Left forelimb (tissue), 1 donor: ENCODE results near the gene RBPMS2.

ENCODE experiments used
- DNase-seq: peaks from one replicate; pipeline ENCODE4 v3.0.0-alpha.2; 2018; ENCODE audit warnings: low spot score

RBPMS2 gene

GRCh38 chr15:64782751-64783150 lies 7.4 kb upstream of the RBPMS2 start:
- no peak for DNase-seq

GRCh38 chr15:64781299-64781698 lies 5.9 kb upstream of the RBPMS2 start:
- DNase-seq: no peak

- DNase-seq: no peak
These were observed 5.3 kb upstream of the RBPMS2 start for GRCh38 chr15:64780600-64781156.

GRCh38 chr15:64779630-64780029 lies 4.2 kb upstream of the RBPMS2 start:
- no peak for DNase-seq

GRCh38 chr15:64779024-64779423 lies 3.6 kb upstream of the RBPMS2 start:
- DNase-seq: no peak

- DNase-seq: no peak
These were observed 1.0 kb upstream of the RBPMS2 start for GRCh38 chr15:64776402-64776786.

- peak; percentile 72 for DNase-seq
These were observed 528 bp downstream of the RBPMS2 start for GRCh38 chr15:64774629-64775493.

GRCh38 chr15:64774037-64774628 lies 1.3 kb downstream of the RBPMS2 start:
- no peak for DNase-seq

GRCh38 chr15:64773606-64774005 lies 1.8 kb downstream of the RBPMS2 start:
- DNase-seq: no peak

GRCh38 chr15:64772964-64773363 lies 2.4 kb downstream of the RBPMS2 start:
- no peak for DNase-seq

GRCh38 chr15:64772488-64772887 lies 2.9 kb downstream of the RBPMS2 start:
- DNase-seq: no peak

GRCh38 chr15:64770626-64771025 lies 4.8 kb downstream of the RBPMS2 start:
- DNase-seq: no peak

- no peak for DNase-seq
These were observed 8.2 kb downstream of the RBPMS2 start for GRCh38 chr15:64767203-64767602.

GRCh38 chr15:64766058-64766457 lies 9.3 kb downstream of the RBPMS2 start:
- DNase-seq: no peak

- no peak for DNase-seq
These were observed 11.5 kb downstream of the RBPMS2 start for GRCh38 chr15:64763874-64764273.

GRCh38 chr15:64763462-64763861 lies 11.9 kb downstream of the RBPMS2 start:
- DNase-seq: no peak

GRCh38 chr15:64763021-64763420 lies 12.4 kb downstream of the RBPMS2 start:
- DNase-seq: no peak

GRCh38 chr15:64762546-64762945 lies 12.8 kb downstream of the RBPMS2 start:
- no peak for DNase-seq

GRCh38 chr15:64761156-64761555 lies 14.2 kb downstream of the RBPMS2 start:
- no peak for DNase-seq

GRCh38 chr15:64760056-64760455 lies 15.3 kb downstream of the RBPMS2 start:
- DNase-seq: no peak

- no peak for DNase-seq
These were observed 19.9 kb downstream of the RBPMS2 start for GRCh38 chr15:64755427-64755940.

GRCh38 chr15:64754663-64755426 lies 20.5 kb downstream of the RBPMS2 start:
- no peak for DNase-seq
